ENCODE results near the gene ARNT2.

Gene ARNT2

GRCh38 chr15:80514071-80514780, 110.0 kb downstream of the ARNT2 start:
- no peak for DNase-seq (ENCODE audit: low read depth in 3 of 3)

GRCh38 chr15:80517290-80517689, 113.1 kb downstream of the ARNT2 start:
- no peak for DNase-seq (ENCODE audit: low read depth in 3 of 3)

GRCh38 chr15:80518522-80518921, 114.3 kb downstream of the ARNT2 start:
- no peak for DNase-seq (ENCODE audit: low read depth in 3 of 3)

- DNase-seq (ENCODE audit: low read depth in 3 of 3): no peak
Observed at GRCh38 chr15:80523746-80524145, 119.6 kb downstream of the ARNT2 start.

GRCh38 chr15:80525853-80526252, 121.7 kb downstream of the ARNT2 start:
- no peak for DNase-seq (ENCODE audit: low read depth in 3 of 3)

- DNase-seq (ENCODE audit: low read depth in 3 of 3): no peak
Observed at GRCh38 chr15:80526556-80527340, 122.6 kb downstream of the ARNT2 start.

GRCh38 chr15:80527406-80527805, 123.2 kb downstream of the ARNT2 start:
- no peak for DNase-seq (ENCODE audit: low read depth in 3 of 3)

- DNase-seq (ENCODE audit: low read depth in 3 of 3): no peak
Observed at GRCh38 chr15:80527961-80528360, 123.8 kb downstream of the ARNT2 start.

- DNase-seq (ENCODE audit: low read depth in 3 of 3): no peak
Observed at GRCh38 chr15:80530737-80531365, 126.7 kb downstream of the ARNT2 start.

- no peak for DNase-seq (ENCODE audit: low read depth in 3 of 3)
Observed at GRCh38 chr15:80531388-80531787, 127.2 kb downstream of the ARNT2 start.

GRCh38 chr15:80531796-80532195, 127.6 kb downstream of the ARNT2 start:
- DNase-seq (ENCODE audit: low read depth in 3 of 3): no peak

- DNase-seq (ENCODE audit: low read depth in 3 of 3): no peak
Observed at GRCh38 chr15:80533790-80534333, 129.7 kb downstream of the ARNT2 start.

GRCh38 chr15:80536231-80536630, 132.0 kb downstream of the ARNT2 start:
- no peak for DNase-seq (ENCODE audit: low read depth in 3 of 3)

- DNase-seq (ENCODE audit: low read depth in 3 of 3): no peak
Observed at GRCh38 chr15:80536716-80537115, 132.5 kb downstream of the ARNT2 start.

GRCh38 chr15:80545078-80545477, 140.9 kb downstream of the ARNT2 start:
- DNase-seq (ENCODE audit: low read depth in 3 of 3): no peak

- no peak for DNase-seq (ENCODE audit: low read depth in 3 of 3)
Observed at GRCh38 chr15:80547264-80547663, 143.1 kb downstream of the ARNT2 start.

- no peak for DNase-seq (ENCODE audit: low read depth in 3 of 3)
Observed at GRCh38 chr15:80549191-80549590, 145.0 kb downstream of the ARNT2 start.

GRCh38 chr15:80549654-80550053, 145.5 kb downstream of the ARNT2 start:
- no peak for DNase-seq (ENCODE audit: low read depth in 3 of 3)

GRCh38 chr15:80550219-80550907, 146.2 kb downstream of the ARNT2 start:
- DNase-seq (ENCODE audit: low read depth in 3 of 3): no peak

GRCh38 chr15:80550908-80551260, 146.7 kb downstream of the ARNT2 start:
- DNase-seq (ENCODE audit: low read depth in 3 of 3): no peak

GRCh38 chr15:80551348-80551747, 147.2 kb downstream of the ARNT2 start:
- DNase-seq (ENCODE audit: low read depth in 3 of 3): no peak

- DNase-seq (ENCODE audit: low read depth in 3 of 3): no peak
Observed at GRCh38 chr15:80554560-80554959, 150.4 kb downstream of the ARNT2 start.
